Spleen (tissue), 7 donors: ENCODE data around the gene NEK10.

Experiments
- CTCF ChIP-seq, 11 experiments: fragments of 200-600 bp in 7 of 11; fragments of 450-650 bp in 4 of 11; sonication (generic) in 4 of 11; IDR thresholded peaks in 8 of 11; conservative IDR thresholded peaks in 3 of 11; 1 replicate in 7 of 11; 2 replicates in 4 of 11; pipeline versions ENCODE4 v1.4.0 to v1.8.0; 2016 to 2021; ENCODE audit warnings: antibody characterized with exemption in 11 of 11, inconsistent platforms in 4 of 11, mild to moderate bottlenecking in 1 of 11
- POLR2A ChIP-seq, 3 donors: fragments of 450-650 bp; IDR thresholded peaks; one replicate each; pipeline ENCODE4 v1.5.1; 2017; ENCODE audit warnings: antibody characterized with exemption in 3 of 3, mild to moderate bottlenecking in 1 of 3
- POLR2AphosphoS5 ChIP-seq, 3 donors: sonication (generic); formaldehyde crosslinking; IDR thresholded peaks; one replicate each; pipeline ENCODE4 v1.5.1; 2017; ENCODE audit warnings: antibody characterized with exemption in 3 of 3
- donor health status: DM: no; HTN: no; CAD: no; lungs with moderate emphysema.
- donor health status: DM: no; HTN: no; CAD: no.
- donor health status: DM: no; HTN: no; CAD: no.

- TF ChIP-seq CTCF (IDR thresholded peaks at IDR 0.05 in 8 of 11, conservative IDR thresholded peaks at IDR 0.05 in 3 of 11) (no peak), POLR2A (IDR thresholded peaks at IDR 0.05) (no peak), POLR2AphosphoS5 (IDR thresholded peaks at IDR 0.05) (no peak)
Measured at GRCh38 chr3:27254896-27255295, 114.3 kb downstream of the NEK10 start.
